ENCODE data around the gene ZP1. TPM values are rescaled to one million over a fixed set of nuclear protein-coding genes. Genes with fewer than 3 reads are reported as not detected.
A peak's percentile ranks its signal among the peaks of the same experiment; 100 is the strongest.

The ZP1 gene
- total RNA-seq, 1 donor from 2014 or later: not detected

GRCh38 chr11:60922906-60923305 lies 55.6 kb downstream of the ZP1 start:
- no peak for DNase-seq (ENCODE audit: low read depth)

- DNase-seq (ENCODE audit: low read depth): no peak
Measured at GRCh38 chr11:60923326-60923725, 56.0 kb downstream of the ZP1 start.

DNA sequence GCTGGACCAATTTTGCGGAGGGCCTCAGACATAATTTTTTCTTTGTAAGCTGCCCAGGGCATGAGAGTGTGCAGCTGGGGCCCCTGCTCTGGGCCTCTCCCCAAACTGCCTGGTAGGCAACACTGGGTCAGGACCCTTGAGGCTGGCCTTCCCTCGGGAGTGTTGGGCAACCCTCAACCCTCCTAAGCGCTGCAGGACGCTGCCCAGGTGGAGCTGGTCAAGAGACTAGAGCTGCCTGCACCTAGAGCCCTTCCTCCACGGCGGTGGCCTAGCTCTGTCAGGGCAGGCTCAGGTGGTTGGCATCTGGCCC lies 56.4 kb downstream of the ZP1 start:
- DNase-seq (ENCODE audit: low read depth): no peak

- DNase-seq (ENCODE audit: low read depth): peak; percentile 78
Measured at GRCh38 chr11:60924110-60924905, 57.0 kb downstream of the ZP1 start, which contains the start of gene TMEM132A. Gene TMEM132A, plus strand, starts transcription at chr11:60924460. Its CDS starts 174 bp downstream, at chr11:60924634.

Other genes with a start within 250 kb of the ZP1 start
- gene MS4A8, start 167.9 kb upstream of the ZP1 start, total RNA-seq: not detected in 2 replicates
- not detected in 2 replicates for gene MS4A18, start 142.8 kb upstream of the ZP1 start, total RNA-seq
- gene MS4A15, start 110.7 kb upstream of the ZP1 start, total RNA-seq: not detected in 2 replicates
- not detected in 2 replicates for gene MS4A10, start 82.2 kb upstream of the ZP1 start, total RNA-seq
- gene CCDC86, start 25.4 kb upstream of the ZP1 start, total RNA-seq: 19.2 and 24.1 TPM in 2 replicates
- not detected in 2 replicates for gene PTGDR2, start 11.6 kb upstream of the ZP1 start, total RNA-seq
- 41.9 and 51.4 TPM in 2 replicates for gene PRPF19, start 39.0 kb downstream of the ZP1 start, total RNA-seq
- gene TMEM109, start 46.6 kb downstream of the ZP1 start, total RNA-seq: 91.8 and 108 TPM in 2 replicates
- 76.1 and 94.4 TPM in 2 replicates for gene TMEM132A, start 56.9 kb downstream of the ZP1 start, total RNA-seq
- 9.4 and 17.0 TPM in 2 replicates for gene SLC15A3, start 84.6 kb downstream of the ZP1 start, total RNA-seq
- gene CD6, start 104.1 kb downstream of the ZP1 start, total RNA-seq: 0.08 TPM in 1 of 2 replicates, not detected in the other
- gene CD5, start 234.9 kb downstream of the ZP1 start, total RNA-seq: not detected in 2 replicates